T-helper 2 cell (primary cell): ENCODE measurements around the gene ETV6.

Experiments used
- DNase-seq, 5 experiments: peaks; one replicate each; pipeline versions ENCODE4 v3.0.0 to v3.0.0-alpha.2; 2012 to 2022

Gene ETV6

DNA sequence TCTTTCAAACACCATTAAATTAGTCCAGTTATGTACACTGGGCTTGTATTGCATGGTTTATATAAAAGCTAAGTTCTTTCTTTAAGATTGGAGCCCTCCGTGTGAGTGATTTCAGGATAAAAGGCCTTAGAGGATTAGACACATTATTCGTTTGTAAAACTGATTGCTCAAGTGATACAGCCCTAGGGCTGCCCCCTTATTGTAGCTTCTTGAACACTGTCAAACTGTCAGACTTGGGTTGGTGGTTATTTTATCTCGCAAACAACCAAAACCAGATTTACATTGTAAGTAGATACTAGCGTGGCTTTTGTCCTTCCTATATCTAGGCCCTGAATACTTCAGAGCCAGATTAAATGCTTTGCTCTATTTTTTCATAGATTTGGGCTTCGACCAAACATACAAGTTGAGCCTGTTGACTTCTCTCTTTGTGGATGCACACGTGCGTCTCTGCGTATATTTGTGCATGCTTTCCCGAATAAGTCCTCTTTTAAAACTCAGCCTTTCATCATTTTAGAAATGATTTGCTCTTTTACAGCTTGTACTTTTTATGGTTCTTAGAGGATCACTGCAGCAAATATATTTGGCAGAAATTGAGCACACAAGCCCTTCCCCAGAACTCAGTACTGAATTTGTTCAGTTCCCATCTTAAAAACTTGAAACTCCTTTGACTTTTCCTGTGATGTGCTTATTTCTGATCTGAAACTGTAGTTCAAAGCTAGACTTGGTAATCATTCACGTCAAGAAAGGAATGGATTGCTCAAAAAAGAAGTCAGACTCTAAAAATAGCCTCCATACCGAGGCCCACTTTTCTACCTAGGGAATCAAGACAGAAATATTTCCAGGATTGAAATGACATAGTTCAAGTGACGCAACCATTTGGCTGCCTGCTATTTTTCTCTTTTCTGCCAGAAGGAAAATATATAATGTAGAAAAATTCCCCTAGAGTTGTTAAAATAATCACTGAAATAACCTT, 129.5 kb downstream of the ETV6 start:
- DNase-seq: peak in 1 of 5 experiments; percentile 91

DNA sequence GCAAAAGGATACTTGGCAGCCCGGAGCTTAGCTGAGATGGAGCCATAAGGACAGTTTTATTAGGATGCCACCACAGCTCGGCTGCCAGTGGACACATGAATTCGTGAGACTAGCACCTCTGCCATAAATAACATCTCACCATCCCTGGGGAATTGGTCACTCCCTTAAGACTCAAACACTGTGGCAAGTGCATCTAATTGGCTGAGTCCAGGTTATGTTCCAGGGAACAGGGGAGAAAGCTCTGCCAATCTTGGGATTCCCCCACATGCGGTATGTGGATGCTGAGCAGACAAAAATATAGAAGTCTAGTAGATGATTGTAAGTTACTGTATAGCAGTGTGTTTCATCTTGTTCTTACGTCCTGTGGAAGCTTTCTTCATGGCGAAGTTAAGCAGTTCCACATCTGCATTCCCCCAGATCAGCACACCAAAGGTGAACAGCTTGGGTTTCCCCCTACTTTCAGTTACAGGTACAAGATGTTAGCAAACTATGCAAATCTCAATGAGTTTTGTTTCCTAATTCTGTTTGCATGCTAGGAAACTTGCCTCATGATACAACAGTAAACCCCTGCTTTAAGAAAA, 131.1 kb downstream of the ETV6 start:
- no peak for DNase-seq

DNA sequence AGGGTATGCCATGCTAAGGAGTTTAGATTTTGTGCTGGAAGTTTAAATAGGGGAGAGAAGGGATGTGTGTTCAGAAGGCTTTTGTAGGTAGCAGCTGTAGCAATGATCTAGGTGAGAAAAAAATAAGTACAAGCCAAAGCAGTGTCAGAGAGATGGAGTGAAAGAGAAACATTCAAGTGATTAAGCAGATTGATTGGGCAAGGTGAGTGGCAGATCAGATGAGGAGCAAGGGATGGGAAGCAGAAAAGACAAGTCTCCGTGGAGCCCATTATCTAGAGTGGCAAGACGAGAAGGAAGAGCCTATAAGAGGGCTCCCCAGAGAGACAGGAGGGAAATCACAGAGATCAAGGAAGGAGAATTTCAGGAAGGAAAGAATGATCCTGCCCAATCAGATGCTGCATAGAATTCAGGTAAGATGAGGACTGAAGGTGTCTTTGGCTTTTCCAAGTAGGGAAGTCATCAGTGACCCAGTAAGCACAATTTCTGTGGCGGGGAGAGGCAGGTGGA, 133.5 kb downstream of the ETV6 start:
- DNase-seq: no peak

DNA sequence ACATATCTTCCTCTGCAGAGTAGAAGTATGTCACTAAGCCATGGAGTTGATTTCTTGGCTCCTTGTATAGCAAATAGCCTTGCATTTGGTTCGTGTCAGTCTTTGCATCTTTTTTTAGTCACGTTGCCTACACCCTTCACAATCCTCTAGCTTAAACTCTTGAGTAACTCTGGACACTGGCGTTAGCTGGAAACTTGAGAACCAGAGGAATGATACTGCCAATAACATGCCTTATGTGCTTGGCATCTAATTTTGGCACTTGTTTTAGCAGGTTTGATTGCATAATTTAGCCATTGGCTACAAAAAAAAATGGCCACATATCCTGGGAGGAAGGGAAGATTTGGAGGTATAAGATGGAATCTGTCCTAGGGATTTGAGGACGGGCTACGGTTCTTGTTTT, 136.2 kb downstream of the ETV6 start:
- no peak for DNase-seq

DNA sequence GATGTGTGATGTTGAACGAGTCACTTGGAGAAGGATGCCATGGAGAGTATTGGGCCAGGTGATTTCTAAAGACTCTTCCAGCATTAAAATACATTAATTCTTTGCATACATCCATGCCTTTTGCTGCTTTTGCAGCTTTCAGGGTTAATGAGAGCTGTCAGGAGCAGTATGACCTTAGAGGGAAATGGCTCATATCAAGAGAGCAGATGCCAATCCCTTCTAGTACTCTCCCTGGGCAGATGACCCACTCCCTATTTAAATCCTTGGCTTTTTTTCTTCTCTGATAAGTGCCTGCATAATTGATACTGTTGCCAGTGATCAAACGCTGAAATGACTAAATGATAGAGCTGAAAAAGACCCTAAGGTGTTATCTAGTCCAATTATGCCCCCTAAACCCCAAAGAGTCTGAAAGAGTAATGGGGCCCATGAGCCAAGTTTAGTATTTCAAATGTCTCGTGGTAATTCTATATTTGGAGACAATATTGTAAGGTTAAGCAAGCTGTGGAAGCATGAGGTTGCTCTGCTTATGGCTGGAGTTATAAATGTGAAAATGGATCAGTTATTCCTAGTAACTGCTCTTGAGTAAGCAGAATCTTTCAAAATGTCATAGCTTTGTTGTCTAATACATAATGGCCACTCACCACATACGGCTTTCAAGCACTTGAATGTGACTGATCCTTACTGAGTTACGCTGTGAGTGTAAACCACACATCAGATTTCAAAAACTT, 137.3 kb downstream of the ETV6 start:
- DNase-seq: no peak

DNA sequence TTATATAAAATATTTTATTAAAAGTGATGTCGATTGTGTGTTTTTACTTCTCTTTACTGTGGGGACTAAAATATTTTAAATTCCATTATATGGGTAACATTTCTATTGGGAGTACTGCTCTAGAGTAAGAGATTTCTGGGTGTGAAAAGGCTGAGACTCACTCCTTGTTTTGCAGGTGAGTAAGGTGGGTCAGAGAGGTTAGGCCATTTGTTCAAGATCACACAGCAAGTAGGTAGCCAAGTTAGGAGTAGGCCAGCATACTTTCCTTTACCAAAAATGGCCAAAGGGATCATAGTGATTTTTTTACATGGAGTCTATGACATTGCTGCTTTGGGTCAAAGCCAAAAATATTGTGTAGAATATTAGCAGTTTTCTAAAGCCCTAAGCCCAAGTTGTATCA, 138.0 kb downstream of the ETV6 start:
- no peak for DNase-seq

DNA sequence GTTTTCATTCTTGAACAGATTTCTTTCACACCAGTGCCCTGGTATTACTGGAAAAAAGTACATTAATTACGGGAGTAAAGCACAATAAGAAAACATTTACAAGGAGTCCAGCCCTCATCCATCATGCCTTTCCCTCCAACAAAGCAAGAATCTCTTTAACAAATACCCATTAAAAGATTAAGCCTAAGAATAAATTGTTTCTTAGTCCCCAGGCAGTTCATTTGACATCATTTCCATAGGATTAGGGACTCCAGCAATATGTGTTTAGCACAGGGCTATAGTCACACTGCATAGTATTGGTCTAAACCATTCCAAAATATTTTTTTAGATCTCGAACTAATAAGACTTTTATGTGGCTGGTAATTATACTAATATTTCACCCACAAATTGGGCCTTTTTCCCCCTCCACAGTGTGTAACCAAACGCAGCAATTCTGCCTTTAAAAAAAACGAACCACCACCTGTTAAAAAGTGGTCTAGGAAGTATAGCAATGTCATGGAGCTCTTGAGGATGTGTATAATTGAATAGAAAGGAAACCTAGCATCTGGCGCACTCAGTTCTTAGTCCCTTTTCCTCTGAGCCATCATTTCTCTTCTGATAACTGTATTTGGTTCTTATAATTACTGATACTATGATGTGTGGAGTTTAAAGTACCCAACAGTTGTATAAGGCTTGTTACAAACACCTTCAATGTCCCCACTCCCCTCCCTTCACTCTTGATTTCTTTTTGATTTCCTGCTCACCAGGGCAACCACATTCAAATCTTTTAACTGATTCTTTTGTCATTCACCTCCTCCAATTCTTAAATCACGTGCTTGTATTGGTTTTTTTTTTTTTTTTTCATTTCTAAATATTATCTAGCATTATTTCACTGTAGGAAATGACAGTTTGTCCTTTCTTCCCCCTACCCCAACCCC, 138.7 kb downstream of the ETV6 start:
- DNase-seq: no peak

DNA sequence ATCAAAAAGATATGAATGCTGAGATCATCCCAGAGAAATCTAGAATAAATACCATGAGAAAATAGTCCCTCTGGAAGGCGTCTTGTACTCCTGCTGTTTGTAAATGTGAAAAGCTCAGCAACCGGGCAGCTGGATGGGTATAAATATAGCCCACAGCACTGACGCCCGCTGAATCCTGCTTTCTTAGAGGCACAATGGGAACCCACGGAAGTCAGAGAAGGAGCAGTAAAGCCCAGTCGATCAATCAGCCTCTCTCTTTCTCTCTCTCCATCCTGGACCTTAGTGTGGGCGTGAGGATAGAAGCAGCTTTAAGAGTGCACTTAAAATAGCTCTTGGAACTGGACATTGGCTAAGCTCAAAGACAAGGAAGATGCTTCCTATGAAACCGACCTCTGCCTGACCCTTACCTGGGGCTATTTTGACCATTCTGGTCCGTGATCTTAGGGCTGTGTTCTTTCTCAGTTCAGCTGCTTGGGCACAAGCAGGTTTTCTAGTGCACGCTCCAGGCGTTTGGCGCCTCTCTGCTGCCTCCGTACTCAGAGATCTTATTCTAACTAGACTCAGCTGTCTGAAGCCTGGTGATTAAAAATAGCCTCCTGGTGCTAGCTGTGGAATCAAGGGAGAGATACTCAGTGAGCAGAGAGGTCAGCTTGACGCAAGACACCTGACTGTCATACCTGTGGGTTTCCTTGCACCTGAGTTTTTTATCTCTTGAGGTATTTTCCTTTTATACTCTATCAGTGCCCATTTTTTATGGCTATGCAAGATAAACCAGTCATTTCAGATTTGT, 144.6 kb downstream of the ETV6 start:
- DNase-seq: no peak

DNA sequence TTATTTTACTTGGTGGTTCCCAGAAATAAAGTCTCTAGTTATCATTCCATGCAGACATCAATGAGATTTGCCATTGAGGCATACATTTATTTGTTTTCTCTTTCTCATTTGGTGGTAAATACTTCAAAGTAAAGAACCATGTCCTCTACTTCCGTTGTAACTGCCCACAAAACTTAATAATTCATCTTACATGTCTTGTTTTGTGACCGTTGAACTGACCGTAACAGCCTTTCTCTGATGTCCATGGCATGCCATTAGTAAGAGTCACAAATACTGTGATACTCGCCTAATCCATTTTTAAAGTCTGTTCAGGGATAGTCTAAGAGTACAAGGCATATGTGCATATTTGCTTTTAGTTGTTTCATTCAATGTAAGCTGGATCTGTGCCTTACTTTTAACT, 145.3 kb downstream of the ETV6 start:
- DNase-seq: no peak

DNA sequence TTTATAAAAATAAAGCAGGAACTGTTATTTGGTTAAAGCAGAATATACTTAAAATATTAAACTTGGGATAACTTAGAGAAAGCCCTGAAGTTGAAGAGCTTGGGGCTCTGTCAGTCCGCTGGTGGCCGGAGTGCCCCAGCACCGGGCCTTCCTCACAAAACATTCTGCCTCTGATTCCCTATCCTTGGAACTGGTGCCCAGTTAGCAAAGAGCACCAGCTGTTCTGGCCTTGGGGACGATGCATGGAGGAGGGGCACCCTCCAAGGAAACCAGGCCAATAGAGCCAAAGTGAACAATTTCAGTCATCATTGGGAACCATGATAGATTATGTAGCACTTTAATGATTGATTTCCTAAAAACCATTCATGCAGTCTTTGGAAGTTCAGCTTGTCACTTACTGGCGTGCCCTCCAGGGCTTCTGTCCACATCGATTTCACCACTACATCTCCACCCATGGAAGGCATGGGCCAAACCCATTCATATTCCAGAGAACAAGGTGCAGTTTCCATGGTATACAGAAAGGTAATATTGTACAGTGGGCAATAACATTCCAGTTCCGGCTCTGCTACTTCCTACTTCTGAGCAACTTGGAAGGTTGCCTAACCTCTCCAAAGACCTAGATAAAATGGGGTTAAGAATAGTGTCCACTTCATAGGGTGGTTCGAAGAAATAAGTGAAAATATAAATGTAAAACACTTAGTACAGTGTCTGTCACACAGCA, 145.9 kb downstream of the ETV6 start:
- no peak for DNase-seq

DNA sequence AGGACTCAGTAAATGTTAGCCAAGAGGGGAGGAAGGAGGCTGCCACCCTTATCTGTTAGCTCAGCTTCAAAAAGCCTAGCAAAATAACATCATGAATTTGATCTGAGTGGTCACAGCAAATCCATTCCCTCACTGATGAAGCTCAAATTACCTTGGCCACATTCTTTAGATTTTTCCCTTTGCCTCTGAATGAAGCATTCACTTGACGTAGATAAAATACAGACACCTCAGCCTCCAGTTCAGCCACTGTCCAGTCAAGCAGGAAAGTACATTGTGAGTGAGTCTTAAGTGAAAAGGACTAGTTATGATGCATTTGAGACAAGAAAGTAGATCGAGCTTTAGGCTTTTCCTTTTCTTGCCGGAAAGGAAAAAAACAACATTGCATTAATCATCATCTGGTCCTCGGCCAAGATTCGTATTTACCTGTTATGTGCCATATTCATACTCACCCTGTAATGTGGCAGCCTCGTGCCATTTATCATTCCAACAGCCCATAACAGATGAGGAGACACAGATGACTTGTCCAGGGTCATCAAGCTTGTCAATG, 146.5 kb downstream of the ETV6 start:
- no peak for DNase-seq

DNA sequence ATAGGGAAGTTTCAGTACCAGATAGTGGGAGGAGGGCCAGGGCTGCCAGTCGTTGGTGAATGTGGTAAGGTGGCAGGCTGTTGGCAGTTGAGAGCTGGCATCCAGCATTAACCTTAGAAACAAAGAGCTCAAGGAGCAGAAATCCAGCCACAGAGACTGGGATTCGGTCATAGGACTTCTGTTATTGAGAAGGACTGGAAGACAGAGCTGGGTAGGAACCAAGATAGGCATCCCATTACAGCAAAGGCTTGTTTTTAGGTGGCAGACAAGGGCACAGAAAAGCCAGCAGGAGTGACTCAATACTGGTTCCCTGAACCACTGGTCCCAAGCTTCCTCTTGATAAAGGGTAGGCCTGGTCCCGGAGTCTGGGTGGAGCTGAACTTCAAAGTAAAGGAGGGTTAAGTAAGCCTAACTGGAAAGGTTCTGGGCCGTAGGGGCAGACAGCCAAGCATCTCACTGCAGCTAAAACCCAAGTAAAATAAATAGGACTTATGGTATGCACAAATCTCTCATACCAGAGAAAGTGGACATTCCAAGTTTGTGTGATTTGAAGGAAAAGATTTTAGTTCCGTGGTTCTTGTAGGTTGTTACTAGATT, 147.9 kb downstream of the ETV6 start:
- no peak for DNase-seq

DNA sequence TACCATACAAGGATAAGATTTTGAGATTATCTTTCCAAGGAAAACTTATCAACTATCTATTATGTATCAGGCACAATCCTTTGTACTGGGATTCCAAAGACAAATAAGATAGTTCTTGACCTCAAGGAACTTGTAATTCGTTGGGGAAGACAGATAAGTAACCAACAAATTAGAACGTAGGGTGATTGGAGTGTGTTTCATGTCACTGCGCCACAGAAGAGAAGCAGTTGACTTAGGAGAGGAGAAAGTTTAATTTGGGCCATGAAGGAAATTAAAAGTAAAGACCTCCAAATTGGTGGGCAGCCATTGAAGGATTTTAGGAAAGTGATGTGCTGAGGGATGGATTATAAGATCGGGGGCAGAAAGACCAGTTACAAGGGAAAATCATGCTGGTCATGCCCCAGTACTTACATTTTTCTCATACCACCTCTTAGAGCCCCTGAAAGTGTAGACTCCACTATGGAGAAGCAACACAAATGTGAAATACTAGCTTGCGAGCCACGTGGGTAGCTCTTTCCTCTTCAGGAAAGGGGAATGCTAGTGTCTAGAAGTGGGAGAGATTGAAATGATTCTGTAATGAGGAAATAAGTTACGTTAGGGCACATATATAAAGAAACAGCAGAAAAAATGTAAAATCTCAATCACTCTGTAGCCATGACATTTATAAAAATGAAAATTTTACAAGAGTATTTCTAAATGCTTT, 148.7 kb downstream of the ETV6 start:
- DNase-seq: no peak

DNA sequence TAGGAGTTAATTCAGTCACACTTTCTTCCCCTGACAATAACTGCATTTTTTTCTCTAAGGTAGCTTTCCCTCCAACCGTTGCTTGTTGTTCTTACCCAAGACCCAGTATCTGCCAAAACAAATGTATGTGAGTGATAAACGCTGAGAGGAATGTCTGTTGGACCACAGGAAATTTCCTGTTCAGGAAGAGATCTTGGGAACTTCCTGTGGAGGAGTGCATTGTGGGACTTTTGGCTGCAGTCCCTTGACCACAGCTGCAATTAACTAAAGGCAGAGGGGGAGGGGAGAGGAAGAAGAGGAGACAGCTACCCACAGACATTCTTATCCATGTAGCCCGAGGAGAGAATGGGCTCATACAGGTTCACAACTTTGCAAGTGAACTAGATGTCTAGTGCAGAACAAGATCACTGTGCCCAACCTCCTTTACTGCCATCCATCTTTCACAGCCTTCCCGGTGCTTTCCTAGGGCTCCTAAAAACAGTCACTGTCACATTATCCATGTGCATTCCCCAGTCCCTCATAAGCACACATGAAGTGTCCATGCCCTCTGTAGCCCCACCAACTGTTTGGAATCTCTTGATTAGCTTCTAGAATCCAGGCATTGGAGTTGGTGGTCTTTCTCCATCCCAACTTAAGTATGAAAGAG, 149.5 kb downstream of the ETV6 start:
- DNase-seq: no peak

DNA sequence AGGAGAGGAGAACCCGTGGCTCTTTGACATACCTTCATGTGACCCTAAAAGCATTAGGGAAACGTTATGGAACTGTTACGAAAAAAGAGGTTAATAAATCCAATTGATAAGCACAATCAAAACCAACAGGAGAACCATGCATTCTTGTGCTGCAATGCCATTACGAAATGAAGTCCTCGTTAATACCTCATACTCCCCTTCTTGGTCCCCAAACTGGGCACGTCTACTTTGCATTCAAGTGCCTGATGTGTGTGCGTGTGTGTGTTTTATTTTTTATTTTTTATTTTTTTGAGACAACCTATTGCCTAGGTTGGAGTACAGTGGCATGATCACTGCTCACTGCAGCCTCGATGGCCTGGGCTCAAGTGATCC, 150.0 kb downstream of the ETV6 start:
- no peak for DNase-seq

DNA sequence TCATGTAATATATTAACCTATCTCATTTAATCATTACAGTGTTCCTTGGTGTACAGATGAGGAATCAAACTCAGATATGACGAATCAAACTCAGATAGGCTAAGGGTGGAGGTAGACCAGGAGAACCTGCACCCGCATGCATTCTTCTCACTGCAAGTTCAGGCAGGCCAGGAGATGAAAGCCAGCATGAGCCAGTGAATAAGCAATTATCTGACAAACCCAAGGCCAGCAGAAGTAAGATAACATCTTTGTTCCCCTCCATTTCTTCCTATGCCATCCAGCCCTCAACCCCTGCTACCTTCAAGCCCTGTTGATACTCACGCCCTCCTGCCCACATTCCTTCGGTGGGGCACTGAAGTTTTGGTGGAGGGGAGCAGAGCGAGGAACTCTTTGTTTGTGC, 152.2 kb downstream of the ETV6 start:
- no peak for DNase-seq

DNA sequence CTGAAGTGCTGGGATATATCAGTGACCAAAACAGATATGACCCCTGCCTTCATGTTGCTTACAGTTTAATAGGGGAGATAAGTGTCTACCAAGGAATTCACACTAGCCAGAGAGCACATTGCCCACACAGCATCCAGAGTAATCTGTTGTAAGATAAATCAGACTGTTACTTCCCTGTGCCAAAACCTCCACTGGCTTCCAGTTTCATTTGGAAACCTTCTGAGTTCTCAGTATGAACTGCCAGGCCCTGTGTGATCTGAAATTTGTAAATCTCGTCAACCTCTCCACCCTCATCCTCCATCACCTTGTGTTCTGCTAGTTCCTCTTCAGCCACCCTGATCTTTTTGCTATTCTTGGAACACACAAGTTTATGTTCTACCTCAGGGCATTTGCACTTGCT, 154.7 kb downstream of the ETV6 start:
- DNase-seq: no peak

DNA sequence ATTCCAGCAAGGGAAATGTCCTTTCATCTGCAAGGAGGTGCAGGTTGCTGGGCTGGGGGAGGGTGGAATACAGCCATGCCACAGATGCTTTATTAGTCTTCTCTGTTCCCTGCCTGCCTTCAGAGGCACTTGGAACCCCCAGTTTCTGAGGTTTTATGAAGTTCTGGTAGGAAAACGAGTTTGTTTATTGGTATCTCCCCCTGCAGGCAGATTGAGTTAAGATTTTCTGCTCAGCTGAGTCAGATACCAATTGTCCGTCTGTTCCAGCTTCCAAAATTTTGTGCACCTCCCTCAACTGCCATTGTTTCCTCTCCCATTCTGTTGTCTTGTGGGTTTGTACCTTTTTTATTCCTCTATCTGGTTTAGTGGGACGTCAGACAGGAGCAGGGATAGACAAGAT, 155.6 kb downstream of the ETV6 start:
- DNase-seq: no peak

DNA sequence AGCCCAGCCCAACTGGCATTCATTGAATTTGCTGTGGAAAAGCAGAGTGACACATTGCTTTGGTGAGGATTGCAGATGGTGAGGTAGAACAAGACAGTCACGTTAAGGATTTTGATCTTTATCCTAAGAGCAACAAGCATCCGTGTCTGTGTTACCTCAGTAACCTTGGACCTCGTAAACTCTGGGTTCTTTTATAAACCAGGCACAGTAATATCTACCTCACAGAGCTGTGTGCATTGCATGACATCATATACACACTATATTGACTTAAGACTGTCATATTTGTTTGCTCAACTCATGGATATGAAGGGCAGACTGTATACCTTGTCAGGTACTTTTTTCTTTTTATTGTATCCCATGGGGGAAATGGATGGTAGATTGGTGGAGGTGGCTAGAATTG, 156.2 kb downstream of the ETV6 start:
- DNase-seq: no peak
